ENCODE measurements around the gene FGF1.

DNA sequence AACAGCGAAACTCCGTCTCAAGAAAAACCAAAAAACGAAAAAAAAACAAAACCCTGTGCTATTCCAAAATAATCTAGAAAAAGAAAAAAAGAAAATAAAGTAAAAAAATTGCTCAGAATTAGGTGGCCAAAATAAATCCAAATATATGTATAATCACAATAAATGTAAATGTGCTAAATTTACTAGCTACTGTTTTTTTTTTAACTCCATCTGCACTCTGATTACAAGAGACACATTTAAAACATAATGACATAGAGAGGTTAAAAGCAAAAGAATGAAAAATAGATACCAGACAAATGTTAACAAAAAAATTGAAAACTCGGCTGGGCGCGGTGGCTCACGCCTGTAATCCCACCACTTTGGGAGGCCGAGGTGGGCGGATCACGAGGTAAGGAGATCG lies 66.1 kb downstream of the FGF1 start:
- no peak for TF ChIP-seq POLR2A (IDR thresholded peaks at IDR 0.05)
- TF ChIP-seq, protein P1, sequence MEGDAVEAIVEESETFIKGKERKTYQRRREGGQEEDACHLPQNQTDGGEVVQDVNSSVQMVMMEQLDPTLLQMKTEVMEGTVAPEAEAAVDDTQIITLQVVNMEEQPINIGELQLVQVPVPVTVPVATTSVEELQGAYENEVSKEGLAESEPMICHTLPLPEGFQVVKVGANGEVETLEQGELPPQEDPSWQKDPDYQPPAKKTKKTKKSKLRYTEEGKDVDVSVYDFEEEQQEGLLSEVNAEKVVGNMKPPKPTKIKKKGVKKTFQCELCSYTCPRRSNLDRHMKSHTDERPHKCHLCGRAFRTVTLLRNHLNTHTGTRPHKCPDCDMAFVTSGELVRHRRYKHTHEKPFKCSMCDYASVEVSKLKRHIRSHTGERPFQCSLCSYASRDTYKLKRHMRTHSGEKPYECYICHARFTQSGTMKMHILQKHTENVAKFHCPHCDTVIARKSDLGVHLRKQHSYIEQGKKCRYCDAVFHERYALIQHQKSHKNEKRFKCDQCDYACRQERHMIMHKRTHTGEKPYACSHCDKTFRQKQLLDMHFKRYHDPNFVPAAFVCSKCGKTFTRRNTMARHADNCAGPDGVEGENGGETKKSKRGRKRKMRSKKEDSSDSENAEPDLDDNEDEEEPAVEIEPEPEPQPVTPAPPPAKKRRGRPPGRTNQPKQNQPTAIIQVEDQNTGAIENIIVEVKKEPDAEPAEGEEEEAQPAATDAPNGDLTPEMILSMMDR (IDR thresholded peaks at IDR 0.05) = no peak
